Ovary (tissue), 3 donors: ENCODE measurements around the gene FNDC10.
"Not testable (repeated sequence)": the region's sequence is repeated elsewhere in the genome, so short reads cannot be mapped to it uniquely, and the experiment has no call there.

Source experiments
- CTCF ChIP-seq, 3 donors: fragments of 450-650 bp in 2 of 3; fragments of 200-600 bp in 1 of 3; IDR thresholded peaks; one replicate each; pipeline versions ENCODE4 v1.5.1 to v1.8.0; 2016 to 2022; ENCODE audit warnings: antibody characterized with exemption in 3 of 3, mild to moderate bottlenecking in 1 of 3
- POLR2A ChIP-seq: fragments of 450-650 bp; IDR thresholded peaks from one replicate; pipeline ENCODE4 v1.6.1; 2017; ENCODE audit warnings: antibody characterized with exemption, mild to moderate bottlenecking, moderate library complexity
- donor health status: DM: no; HTN: no; CAD: no.

GRCh38 chr1:1634613-1635012 is 34.7 kb upstream of the FNDC10 start:
- TF ChIP-seq CTCF (IDR thresholded peaks at IDR 0.05); POLR2A: not testable (repeated sequence)
